ENCODE results near the gene UBE3A. TPM values are rescaled to one million over a fixed set of nuclear protein-coding genes. Genes with fewer than 3 reads are reported as not detected.
"Not testable (repeated sequence)": the region's sequence is repeated elsewhere in the genome, so short reads cannot be mapped to it uniquely, and the experiment has no call there.

The UBE3A gene
- total RNA-seq, 2 experiments from 2014 or later: 102 to 110 TPM

DNA sequence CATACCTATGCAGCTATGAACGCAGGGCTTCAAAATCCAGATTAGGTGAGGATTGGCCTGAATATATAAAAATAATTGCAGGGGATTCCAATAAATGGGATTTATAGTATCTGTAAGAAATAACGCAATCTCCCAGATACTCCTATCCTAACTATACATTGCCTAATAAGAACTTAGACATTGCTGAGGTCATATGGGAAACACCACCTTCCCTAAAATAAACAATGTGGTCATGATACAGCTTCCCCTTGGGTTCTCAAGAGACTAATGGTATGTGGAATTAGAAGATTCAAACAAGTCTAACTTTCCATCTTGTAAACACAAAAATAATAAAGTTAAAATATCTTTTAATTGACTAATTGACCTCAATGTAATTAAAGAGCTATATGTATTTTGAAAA, 28.2 kb downstream of the UBE3A start:
- ATAC-seq (no peak), DNase-seq (no peak)
- no peak for TF ChIP-seq CTCF (IDR thresholded peaks at IDR 0.05)
- CTCF ChIA-PET: no interaction called here
- Mint-ChIP-seq H3K27ac (no peak overlapping the region), H3K4me1 (ENCODE audit: low read depth) (peaks cover 63% of the 10 kb centered on the region), H3K27me3 (no peaks in the 10 kb centered on the region), H3K4me3 (no peak overlapping the region), H3K9me3 (peaks cover 3% of the 10 kb centered on the region), H3K36me3 (ENCODE audit: low read depth) (peaks cover 64% of the 10 kb centered on the region)
- POLR2A ChIA-PET: interaction anchor here (1.2 kb wide), 1 partner anchor 31 kb away, joined by 3 read pairs; no protein-coding TSS in a partner anchor
- intact Hi-C loops (cut with micrococcal nuclease): no loop called here

- ATAC-seq; H3K27me3 Mint-ChIP-seq; H3K27ac Mint-ChIP-seq; intact Hi-C loops (cut with micrococcal nuclease); DNase-seq; CTCF ChIA-PET; H3K9me3 Mint-ChIP-seq; H3K4me3 Mint-ChIP-seq: not testable (repeated sequence)
- POLR2A ChIA-PET: interaction anchor here (0.6 kb wide), 1 partner anchor 452 kb away, joined by 3 read pairs; no protein-coding TSS in a partner anchor
- H3K4me1 Mint-ChIP-seq (ENCODE audit: low read depth): peaks cover 54% of the 10 kb centered on the region
- H3K36me3 Mint-ChIP-seq (ENCODE audit: low read depth): peaks cover 68% of the 10 kb centered on the region
These were observed 29.1 kb downstream of the UBE3A start for GRCh38 chr15:25409731-25410130.

DNA sequence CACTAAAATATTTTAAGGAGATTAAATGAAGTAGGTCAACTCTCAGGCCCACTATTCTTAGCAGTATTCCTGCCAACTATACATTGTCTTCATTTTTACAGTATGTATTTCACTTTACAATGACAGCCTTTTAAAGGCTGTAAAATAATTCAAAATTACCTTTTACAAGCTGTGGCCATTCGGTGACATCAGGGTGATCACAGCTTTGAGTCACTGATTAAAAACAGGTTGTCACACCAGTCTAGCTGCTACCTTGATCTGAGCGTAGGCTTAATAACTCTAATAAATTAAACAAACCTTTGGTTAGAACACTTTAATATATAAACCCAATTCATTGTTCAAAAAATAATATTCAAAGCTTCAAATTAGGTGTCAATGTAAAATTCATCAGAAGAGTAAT, 29.9 kb downstream of the UBE3A start:
- intact Hi-C loops (cut with micrococcal nuclease): no loop called here
- peaks cover 69% of the 10 kb centered on the region for H3K36me3 Mint-ChIP-seq (ENCODE audit: low read depth)
- DNase-seq (no peak), ATAC-seq (no peak)
- H3K27me3 Mint-ChIP-seq: no peaks in the 10 kb centered on the region
- H3K4me1 Mint-ChIP-seq (ENCODE audit: low read depth): peaks cover 46% of the 10 kb centered on the region
- ChIA-PET POLR2A (no interaction called here), CTCF (interaction anchor here (1.3 kb wide), 1 partner anchor 15 kb away, joined by 3 read pairs; no protein-coding TSS in a partner anchor)
- no peak overlapping the region for H3K4me3 Mint-ChIP-seq
- TF ChIP-seq CTCF (IDR thresholded peaks at IDR 0.05): no peak
- H3K27ac Mint-ChIP-seq: no peak overlapping the region
- H3K9me3 Mint-ChIP-seq: peaks cover 10% of the 10 kb centered on the region

DNA sequence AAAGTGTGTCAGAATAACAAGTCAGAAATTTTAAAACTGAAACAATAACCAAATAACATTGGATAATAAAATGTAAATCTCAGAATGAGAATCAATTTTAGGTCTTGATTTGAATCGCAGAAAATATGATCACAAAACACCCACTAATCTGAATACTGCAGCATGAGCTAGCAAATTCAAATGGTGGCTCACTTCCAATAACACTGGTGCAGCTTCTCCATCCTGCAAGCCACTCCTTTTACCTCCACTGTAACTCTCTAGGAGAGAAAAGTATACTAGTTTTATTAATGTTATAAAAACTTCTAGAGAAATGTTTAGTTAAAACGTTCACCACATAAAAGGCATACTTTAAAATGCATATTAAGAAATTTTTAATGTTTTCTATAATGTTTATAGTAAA, 30.4 kb downstream of the UBE3A start:
- DNase-seq (no peak), ATAC-seq (no peak)
- Mint-ChIP-seq H3K4me1 (ENCODE audit: low read depth) (peaks cover 41% of the 10 kb centered on the region), H3K36me3 (ENCODE audit: low read depth) (peaks cover 69% of the 10 kb centered on the region), H3K4me3 (no peak overlapping the region), H3K9me3 (peaks cover 6% of the 10 kb centered on the region), H3K27me3 (no peaks in the 10 kb centered on the region), H3K27ac (no peak overlapping the region)
- POLR2A ChIA-PET: no interaction called here
- no peak for TF ChIP-seq CTCF (IDR thresholded peaks at IDR 0.05)
- CTCF ChIA-PET: interaction anchor here (1.2 to 1.3 kb wide), 2 partner anchors 11 to 15 kb away, joined by 3 read pairs; no protein-coding TSS in a partner anchor
- intact Hi-C loops (cut with micrococcal nuclease): no loop called here

GRCh38 chr15:25407950-25408349, 30.9 kb downstream of the UBE3A start:
- Mint-ChIP-seq H3K27me3 (no peaks in the 10 kb centered on the region), H3K9me3 (peaks cover 6% of the 10 kb centered on the region), H3K27ac (no peak overlapping the region), H3K36me3 (ENCODE audit: low read depth) (peaks cover 70% of the 10 kb centered on the region), H3K4me1 (ENCODE audit: low read depth) (peaks cover 38% of the 10 kb centered on the region), H3K4me3 (no peak overlapping the region)
- no peak for ATAC-seq
- ChIA-PET POLR2A (no interaction called here), CTCF (interaction anchor here (1.2 to 1.3 kb wide), 2 partner anchors 11 to 14 kb away, joined by 3 read pairs; no protein-coding TSS in a partner anchor)
- no peak for DNase-seq
- intact Hi-C loops (cut with micrococcal nuclease): no loop called here
- no peak for TF ChIP-seq CTCF (IDR thresholded peaks at IDR 0.05)

Measured in activated CD8-positive, alpha-beta T cell treated with anti-CD3 and anti-CD28 coated beads for 36 hours (primary cell).